ENCODE data around the gene DST.

Gene DST

DNA sequence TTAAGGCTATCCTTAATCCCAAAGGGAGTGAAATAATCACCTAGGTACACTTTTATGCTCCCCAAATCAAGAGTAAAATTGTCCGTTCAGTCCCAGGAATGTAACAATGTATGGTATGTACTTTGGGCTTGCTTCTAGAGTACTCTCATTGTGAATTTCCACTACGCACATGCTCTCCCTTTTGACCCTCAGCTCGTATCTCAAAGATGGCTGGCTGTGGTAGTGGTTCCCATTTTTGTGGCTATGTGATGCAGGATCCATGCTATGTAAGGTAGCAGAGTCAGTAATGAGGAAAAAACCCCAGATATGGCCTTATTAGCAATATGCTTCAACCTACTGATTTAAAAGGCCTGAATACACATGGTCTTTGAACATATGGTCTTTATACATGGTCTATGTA is 133.7 kb downstream of the DST start:
- peaks cover 22% of the 10 kb centered on the region for H3K36me3 ChIP-seq
- H3K4me3 ChIP-seq (ENCODE audit: low read depth, low read length) = no peak overlapping the region
- no peaks in the 10 kb centered on the region for H3K9me3 ChIP-seq
- no peaks in the 10 kb centered on the region for H3K27me3 ChIP-seq
- TF ChIP-seq, protein P1, sequence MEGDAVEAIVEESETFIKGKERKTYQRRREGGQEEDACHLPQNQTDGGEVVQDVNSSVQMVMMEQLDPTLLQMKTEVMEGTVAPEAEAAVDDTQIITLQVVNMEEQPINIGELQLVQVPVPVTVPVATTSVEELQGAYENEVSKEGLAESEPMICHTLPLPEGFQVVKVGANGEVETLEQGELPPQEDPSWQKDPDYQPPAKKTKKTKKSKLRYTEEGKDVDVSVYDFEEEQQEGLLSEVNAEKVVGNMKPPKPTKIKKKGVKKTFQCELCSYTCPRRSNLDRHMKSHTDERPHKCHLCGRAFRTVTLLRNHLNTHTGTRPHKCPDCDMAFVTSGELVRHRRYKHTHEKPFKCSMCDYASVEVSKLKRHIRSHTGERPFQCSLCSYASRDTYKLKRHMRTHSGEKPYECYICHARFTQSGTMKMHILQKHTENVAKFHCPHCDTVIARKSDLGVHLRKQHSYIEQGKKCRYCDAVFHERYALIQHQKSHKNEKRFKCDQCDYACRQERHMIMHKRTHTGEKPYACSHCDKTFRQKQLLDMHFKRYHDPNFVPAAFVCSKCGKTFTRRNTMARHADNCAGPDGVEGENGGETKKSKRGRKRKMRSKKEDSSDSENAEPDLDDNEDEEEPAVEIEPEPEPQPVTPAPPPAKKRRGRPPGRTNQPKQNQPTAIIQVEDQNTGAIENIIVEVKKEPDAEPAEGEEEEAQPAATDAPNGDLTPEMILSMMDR (IDR thresholded peaks at IDR 0.05; ENCODE audit: low read depth, low read length) = no peak
- no peak for DNase-seq
- H3K4me1 ChIP-seq = no peaks in the 10 kb centered on the region

DNA sequence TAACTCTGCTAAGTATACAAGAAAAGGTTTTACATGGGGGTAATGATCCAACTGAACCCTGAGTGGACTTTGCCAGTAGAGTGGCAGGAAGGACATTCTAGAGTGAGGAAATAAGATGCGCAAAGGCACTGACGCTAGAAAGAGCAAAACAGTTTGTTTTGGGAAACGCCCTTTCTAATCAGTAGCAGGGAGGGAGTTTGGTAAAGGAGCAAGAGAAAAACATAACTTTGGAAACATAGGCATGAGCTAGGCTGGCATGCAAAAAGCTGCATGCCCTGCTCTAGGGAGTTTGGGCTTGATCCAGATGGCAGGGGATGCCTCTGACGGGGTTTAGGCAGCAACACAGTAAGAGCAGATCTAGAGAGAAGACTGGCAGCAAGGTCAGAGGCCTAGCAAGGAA is 135.2 kb downstream of the DST start:
- Histone ChIP-seq H3K27me3 (no peaks in the 10 kb centered on the region), H3K9me3 (no peaks in the 10 kb centered on the region), H3K4me1 (no peaks in the 10 kb centered on the region), H3K4me3 (ENCODE audit: low read depth, low read length) (no peak overlapping the region), H3K36me3 (peaks cover 16% of the 10 kb centered on the region)
- TF ChIP-seq, protein P1 (IDR thresholded peaks at IDR 0.05; ENCODE audit: low read depth, low read length) = no peak
- DNase-seq = no peak

DNA sequence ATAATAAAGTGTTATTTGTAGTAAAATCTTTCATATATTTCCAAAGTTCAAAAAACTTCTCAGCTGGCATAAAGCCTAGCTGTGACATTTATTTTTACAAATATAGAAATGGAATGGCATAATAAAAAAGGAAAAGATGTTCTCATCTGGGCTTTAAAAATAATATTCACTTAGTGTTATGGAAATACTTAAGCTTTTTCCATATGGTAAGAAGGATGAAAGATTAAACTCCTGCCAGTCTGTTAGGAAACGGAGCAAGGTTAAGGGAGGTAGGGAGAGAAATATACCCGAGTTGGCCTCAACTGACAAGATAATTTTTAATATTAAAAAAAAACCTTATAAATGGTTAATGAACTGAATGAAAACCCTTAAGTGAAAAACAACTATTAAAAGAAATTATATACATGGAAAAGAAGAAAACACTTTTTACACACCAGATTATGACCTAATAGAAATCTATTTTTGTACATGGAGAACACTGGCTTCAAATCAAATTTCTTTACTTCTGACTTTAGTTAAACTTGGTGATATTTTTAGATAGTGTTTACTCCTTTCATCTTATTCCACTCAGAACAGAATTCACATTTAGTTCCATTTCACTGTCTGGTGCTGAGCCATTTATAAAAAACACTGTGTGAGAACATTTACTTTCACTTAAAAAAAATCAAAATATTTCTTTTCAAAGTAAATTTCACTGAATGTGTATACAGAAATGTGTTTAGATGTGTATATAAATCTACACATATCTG is 137.0 kb downstream of the DST start:
- H3K27me3 ChIP-seq = no peaks in the 10 kb centered on the region
- TF ChIP-seq, protein P1 (IDR thresholded peaks at IDR 0.05; ENCODE audit: low read depth, low read length) = no peak
- no peaks in the 10 kb centered on the region for H3K9me3 ChIP-seq
- peaks cover 21% of the 10 kb centered on the region for H3K36me3 ChIP-seq
- no peak for DNase-seq
- H3K4me3 ChIP-seq (ENCODE audit: low read depth, low read length) = no peak overlapping the region
- H3K4me1 ChIP-seq = no peaks in the 10 kb centered on the region

DNA sequence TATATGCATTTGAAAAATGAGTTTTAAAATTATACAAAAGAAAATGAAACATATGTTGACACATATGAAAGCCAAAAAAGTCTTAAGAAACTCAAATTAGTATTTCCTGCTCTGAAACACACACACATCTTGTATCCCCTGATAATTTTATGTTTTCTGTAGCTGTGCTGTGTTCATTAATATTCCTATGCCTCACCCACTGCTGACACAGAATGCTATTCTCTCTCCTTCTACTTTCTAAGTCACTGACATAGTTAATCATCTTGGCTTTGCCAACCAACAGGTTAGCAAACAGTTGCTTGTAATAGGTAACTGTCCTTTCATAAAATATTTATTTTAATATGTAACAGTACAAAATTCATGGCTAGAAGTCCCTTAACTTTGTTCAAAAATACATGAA is 140.7 kb downstream of the DST start:
- no peak overlapping the region for H3K4me3 ChIP-seq (ENCODE audit: low read depth, low read length)
- no peaks in the 10 kb centered on the region for H3K27me3 ChIP-seq
- no peak for DNase-seq
- H3K4me1 ChIP-seq = no peaks in the 10 kb centered on the region
- TF ChIP-seq, protein P1 (IDR thresholded peaks at IDR 0.05; ENCODE audit: low read depth, low read length) = no peak
- no peaks in the 10 kb centered on the region for H3K9me3 ChIP-seq
- H3K36me3 ChIP-seq = peaks cover 22% of the 10 kb centered on the region

DNA sequence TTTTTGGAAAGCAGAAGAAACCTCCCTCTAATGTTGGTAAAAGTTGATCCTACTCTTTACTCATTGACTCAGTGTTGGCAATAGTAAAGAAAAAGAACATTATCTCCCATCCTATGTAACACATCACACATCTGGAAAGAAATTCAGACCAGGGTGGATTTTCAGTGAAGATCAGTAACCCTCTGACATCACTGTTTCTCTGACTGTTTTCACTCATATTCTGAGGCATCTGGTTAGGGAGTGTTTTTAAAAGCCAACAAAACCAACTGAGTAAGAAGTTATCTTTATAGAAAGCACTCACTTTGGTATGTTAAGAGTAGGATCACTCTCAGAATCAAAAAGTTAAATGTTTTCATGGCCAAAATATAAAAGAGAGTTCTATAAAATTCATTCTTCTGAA is 143.6 kb downstream of the DST start:
- H3K4me1 ChIP-seq = no peaks in the 10 kb centered on the region
- TF ChIP-seq, protein P1 (IDR thresholded peaks at IDR 0.05; ENCODE audit: low read depth, low read length) = no peak
- H3K36me3 ChIP-seq = peaks cover 29% of the 10 kb centered on the region
- H3K9me3 ChIP-seq = no peaks in the 10 kb centered on the region
- DNase-seq = no peak
- H3K27me3 ChIP-seq = no peaks in the 10 kb centered on the region
- no peak overlapping the region for H3K4me3 ChIP-seq (ENCODE audit: low read depth, low read length)

DNA sequence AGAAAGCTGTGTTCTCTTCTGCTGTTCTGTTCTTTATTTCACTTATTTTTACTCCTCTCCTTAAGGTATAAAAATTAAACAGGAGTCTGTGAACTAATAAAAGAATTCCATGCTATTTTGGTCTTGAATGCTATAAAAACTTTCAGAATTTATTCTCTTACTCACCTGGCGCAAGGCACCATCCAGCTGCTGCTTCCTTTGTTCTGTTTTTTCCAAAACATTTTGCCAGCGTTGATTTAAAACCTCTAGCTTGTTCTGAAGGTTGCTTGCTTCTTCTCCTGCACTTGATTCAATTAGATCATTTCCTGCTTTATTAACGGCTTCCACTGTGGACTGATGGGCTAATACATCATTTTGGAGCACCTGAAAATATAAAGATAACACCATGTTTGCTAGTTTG is 145.0 kb downstream of the DST start:
- Histone ChIP-seq H3K27me3 (no peaks in the 10 kb centered on the region), H3K9me3 (no peaks in the 10 kb centered on the region), H3K4me1 (no peaks in the 10 kb centered on the region), H3K36me3 (peaks cover 30% of the 10 kb centered on the region), H3K4me3 (ENCODE audit: low read depth, low read length) (no peak overlapping the region)
- no peak for DNase-seq
- TF ChIP-seq, protein P1 (IDR thresholded peaks at IDR 0.05; ENCODE audit: low read depth, low read length) = no peak
